IPS DF 6.9 (cell line): ENCODE measurements around the gene GBA2.

Source experiments
- DNase-seq: peaks from one replicate; pipeline ENCODE4 v3.0.0-alpha.2; 2013; ENCODE audit warnings: low read depth, low spot score
- H3K27ac ChIP-seq: one replicate; pipeline ENCODE4 v1.5.1; 2013; ENCODE audit warnings: low read length, control low read depth
- H3K27me3 ChIP-seq: 2 replicates; pipeline ENCODE4 v1.6.1; 2013; ENCODE audit warnings: mild to moderate bottlenecking, low read length; ENCODE audit not compliant: control insufficient read depth, insufficient read depth
- H3K36me3 ChIP-seq: 2 replicates; pipeline ENCODE4 v1.6.1; 2013; ENCODE audit warnings: low read length; ENCODE audit not compliant: control insufficient read depth, insufficient read depth
- H3K4me1 ChIP-seq: 2 replicates; pipeline ENCODE4 v1.6.1; 2013; ENCODE audit warnings: low read length; ENCODE audit not compliant: control insufficient read depth, insufficient read depth
- H3K4me3 ChIP-seq: 2 replicates; pipeline ENCODE4 v1.5.1; 2013; ENCODE audit warnings: mild to moderate bottlenecking, low read length
- H3K9me3 ChIP-seq: 2 replicates; pipeline ENCODE4 v1.6.1; 2013; ENCODE audit warnings: low read length, inconsistent platforms; ENCODE audit not compliant: control insufficient read depth, insufficient read depth
- WGBS: extraction: QIAGEN DNeasy Blood & Tissue Kit; methylation state at CpG from one replicate; pipeline ENCODE4 v1.1.7; 2013; ENCODE audit warnings: mixed read lengths, missing lambda C conversion rate; ENCODE audit not compliant: insufficient read length, insufficient coverage; 5-methylcytosine and 5-hydroxymethylcytosine counted together

The GBA2 gene

GRCh38 chr9:35766997-35767396, 18.0 kb upstream of the GBA2 start:
- H3K4me3 ChIP-seq, result no peak overlapping the region
- no peak overlapping the region for H3K27ac ChIP-seq
- no peaks in the 10 kb centered on the region for H3K27me3 ChIP-seq
- peaks cover 2% of the 10 kb centered on the region; the same call in 1 of the 2 replicates for H3K4me1 ChIP-seq
- H3K36me3 ChIP-seq, result no peaks in the 10 kb centered on the region
- WGBS, result no CpG with 5 or more reads among the region's 2 CpGs
- H3K9me3 ChIP-seq, result no peaks in the 10 kb centered on the region
- no peak for DNase-seq

GRCh38 chr9:35763803-35764202, 14.8 kb upstream of the GBA2 start:
- no peak overlapping the region for H3K27ac ChIP-seq
- no peaks in the 10 kb centered on the region for H3K27me3 ChIP-seq
- no CpG with 5 or more reads among the region's 1 CpG for WGBS
- no peaks in the 10 kb centered on the region for H3K9me3 ChIP-seq
- no peaks in the 10 kb centered on the region; the same call in 1 of the 2 replicates for H3K36me3 ChIP-seq
- DNase-seq, result no peak
- H3K4me3 ChIP-seq, result no peak overlapping the region
- no peaks in the 10 kb centered on the region for H3K4me1 ChIP-seq

DNA sequence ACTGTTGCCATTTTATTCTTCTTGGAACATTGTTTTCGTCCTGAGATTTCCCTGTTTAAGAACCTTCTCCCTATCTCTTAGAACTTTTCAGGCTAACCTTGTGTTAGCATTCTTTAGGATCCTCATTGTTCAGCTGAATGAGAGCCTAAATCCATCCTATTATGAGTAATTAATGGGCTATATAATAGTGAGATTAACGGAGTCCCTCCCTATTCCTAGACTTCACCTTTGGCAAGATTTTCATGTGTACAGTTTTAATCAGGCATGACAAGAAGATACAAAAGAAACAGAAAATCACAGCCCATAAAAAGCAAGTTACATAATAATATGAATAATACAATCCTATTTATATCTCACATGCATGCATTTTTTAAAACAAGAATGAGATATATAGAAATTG, 14.2 kb upstream of the GBA2 start:
- no peak overlapping the region for H3K27ac ChIP-seq
- no peaks in the 10 kb centered on the region for H3K9me3 ChIP-seq
- no peak for DNase-seq
- H3K36me3 ChIP-seq, result no peaks in the 10 kb centered on the region; the same call in 1 of the 2 replicates
- H3K4me3 ChIP-seq, result no peak overlapping the region
- H3K27me3 ChIP-seq, result no peaks in the 10 kb centered on the region
- H3K4me1 ChIP-seq, result no peaks in the 10 kb centered on the region
- WGBS, result no CpG with 5 or more reads among the region's 2 CpGs

DNA sequence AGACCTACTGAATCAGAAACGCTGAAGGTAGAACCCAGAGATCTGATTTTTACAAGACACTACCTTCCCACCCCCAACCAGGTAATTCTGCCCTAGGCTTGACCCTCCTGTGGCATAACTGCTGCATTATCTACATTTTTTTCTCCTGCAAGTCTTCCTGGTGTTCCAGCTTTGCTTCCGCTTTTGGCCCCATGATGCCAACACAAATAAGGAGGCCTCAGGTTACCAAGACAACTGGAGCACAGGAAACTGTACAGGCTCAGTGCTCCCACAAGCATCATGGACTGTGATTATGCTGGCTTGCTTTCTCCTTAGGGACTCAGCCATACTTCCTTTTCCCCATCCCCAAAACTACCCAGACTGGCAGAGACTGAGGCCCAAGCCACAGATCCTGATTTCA, 11.6 kb upstream of the GBA2 start:
- no CpG with 5 or more reads among the region's 2 CpGs for WGBS
- Histone ChIP-seq H3K27me3 (no peaks in the 10 kb centered on the region), H3K36me3 (no peaks in the 10 kb centered on the region; the same call in 1 of the 2 replicates), H3K27ac (no peak overlapping the region), H3K4me3 (no peak overlapping the region), H3K4me1 (no peaks in the 10 kb centered on the region), H3K9me3 (no peaks in the 10 kb centered on the region)
- no peak for DNase-seq

DNA sequence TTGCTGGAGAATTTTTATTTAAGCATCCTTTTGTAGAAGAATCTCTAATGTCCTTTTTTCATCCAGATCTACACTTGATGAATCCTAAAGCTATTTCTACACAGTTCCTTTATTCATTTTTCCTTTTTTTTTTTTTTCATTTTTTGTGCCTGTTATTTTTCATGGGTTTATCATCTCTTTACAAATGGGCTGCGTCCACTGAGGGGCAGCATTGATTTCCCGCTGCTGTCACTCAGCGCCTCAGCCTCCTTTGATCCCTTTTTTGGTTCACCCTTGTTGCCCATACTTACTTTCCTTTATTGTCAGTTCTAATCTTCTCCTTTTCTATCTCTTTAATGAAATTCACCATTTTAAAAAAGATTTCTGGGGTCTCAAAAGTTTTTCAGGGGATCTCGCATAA, 10.8 kb upstream of the GBA2 start:
- Histone ChIP-seq H3K4me1 (no peaks in the 10 kb centered on the region), H3K27me3 (no peaks in the 10 kb centered on the region), H3K36me3 (no peaks in the 10 kb centered on the region; the same call in 1 of the 2 replicates), H3K9me3 (no peaks in the 10 kb centered on the region), H3K4me3 (no peak overlapping the region), H3K27ac (no peak overlapping the region)
- no CpG with 5 or more reads among the region's 4 CpGs for WGBS
- DNase-seq, result no peak

GRCh38 chr9:35758475-35759050, 9.5 kb upstream of the GBA2 start:
- Histone ChIP-seq H3K27ac (no peak overlapping the region), H3K4me1 (no peaks in the 10 kb centered on the region), H3K27me3 (no peaks in the 10 kb centered on the region), H3K9me3 (no peaks in the 10 kb centered on the region), H3K36me3 (no peaks in the 10 kb centered on the region; the same call in 1 of the 2 replicates), H3K4me3 (no peak overlapping the region)
- WGBS, result 100% methylated on average over 1 of the region's 3 CpGs
- no peak for DNase-seq

DNA sequence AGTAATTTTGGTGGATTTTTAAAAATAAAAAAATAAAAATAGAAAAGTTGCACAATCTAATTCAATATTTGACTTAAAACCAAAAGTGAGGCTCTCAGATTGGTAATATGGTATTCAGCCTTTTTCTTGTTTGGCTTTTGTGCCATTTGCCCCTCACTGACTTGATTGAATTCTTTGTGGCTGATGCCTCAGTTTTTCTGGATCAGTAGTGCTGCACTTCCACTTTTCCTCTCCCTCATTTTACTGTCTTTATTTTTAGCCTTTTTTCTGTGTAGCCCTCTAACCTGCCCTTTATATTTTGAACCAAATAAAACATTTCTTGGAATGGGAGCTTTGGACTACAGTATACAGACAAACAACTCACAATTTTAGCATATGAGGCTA, 8.9 kb upstream of the GBA2 start:
- Histone ChIP-seq H3K4me1 (no peaks in the 10 kb centered on the region), H3K36me3 (no peaks in the 10 kb centered on the region; the same call in 1 of the 2 replicates), H3K27me3 (no peaks in the 10 kb centered on the region), H3K4me3 (no peak overlapping the region), H3K27ac (no peak overlapping the region), H3K9me3 (no peaks in the 10 kb centered on the region)
- no peak for DNase-seq

DNA sequence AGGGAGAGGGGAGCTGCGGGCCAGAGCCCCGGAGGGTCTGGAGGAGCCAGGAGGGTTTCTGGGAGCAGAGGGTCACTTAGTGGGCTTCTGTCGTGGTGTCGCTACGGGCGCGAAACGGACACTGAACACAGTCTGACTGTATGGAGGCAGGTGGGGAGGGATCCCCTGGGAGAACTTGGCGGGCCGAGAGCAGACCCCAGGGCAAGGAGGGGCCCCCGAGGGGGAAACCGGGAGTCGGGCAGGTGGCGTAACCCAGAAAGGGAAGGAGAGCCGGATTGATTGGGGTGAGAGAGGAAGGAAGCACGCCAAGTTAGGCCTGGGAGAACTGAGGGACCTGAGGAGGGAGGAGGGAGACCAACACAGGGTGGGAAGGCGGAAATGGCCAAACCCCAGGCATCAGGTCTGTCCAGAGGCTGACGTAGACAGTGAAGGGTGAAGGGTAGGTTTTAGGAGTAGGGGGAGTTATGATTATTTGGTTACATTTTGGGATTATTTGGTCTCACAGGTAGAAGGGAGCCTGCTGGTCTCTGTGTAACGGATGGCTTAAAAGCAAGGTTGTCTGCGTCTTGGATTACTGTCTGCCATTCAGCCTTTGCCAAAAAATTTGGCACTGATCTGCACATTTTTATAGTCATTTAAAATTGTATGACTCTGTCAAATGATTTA, 8.3 kb upstream of the GBA2 start:
- WGBS, result no CpG with 5 or more reads among the region's 20 CpGs
- H3K27me3 ChIP-seq, result no peaks in the 10 kb centered on the region
- H3K27ac ChIP-seq, result no peak overlapping the region
- H3K36me3 ChIP-seq, result no peaks in the 10 kb centered on the region; the same call in 1 of the 2 replicates
- H3K4me3 ChIP-seq, result peak overlapping the region; percentile 42; the same call in 1 of the 2 replicates
- no peaks in the 10 kb centered on the region for H3K4me1 ChIP-seq
- no peaks in the 10 kb centered on the region for H3K9me3 ChIP-seq
- no peak for DNase-seq

DNA sequence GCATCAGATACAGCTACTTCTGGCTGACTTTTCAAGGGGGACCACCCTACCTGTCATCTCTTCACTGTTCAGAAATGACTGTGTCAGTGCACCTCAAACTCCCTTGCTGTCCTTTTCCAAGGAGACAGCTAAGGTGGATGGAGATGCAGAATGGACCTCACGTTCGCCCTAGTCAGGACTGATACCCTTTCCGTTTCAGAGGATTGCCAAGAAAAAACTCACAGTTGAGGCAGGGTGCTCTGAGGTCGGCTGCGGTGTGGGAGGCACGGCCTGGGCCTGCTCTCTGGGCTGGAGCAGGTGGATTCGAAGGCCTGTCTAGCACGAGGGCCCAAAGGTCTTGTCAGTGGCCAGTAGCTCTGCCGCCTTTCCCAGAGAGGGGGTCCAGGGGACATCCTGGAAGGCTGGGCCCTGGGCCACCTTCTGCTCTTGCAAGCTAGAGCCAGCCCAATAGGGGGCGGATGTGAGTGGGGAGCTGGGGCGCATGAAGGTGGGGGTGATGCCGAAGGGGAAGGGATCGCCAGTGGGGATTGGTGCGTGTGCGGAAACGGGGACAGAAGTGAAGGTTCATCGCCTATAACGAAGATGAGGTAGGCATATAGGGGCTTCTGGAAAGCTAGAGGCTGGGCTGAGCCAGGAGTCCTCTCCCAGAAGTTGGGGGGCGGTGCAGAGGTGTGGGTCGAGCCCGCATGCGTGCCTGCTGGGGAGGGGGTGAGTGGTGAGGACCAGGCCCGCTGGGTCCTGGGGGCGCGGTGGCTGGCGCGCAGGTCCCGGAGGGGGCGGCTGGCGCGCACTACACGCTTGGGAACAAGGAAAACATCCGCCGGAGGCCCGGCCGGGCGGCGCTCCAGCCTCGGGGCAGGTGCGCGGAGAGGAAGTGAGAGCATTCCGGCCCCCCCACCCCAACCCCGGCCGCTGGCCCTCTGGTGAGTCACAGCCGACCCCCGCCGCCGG, 7.5 kb upstream of the GBA2 start:
- Histone ChIP-seq H3K4me1 (no peaks in the 10 kb centered on the region), H3K27ac (no peak overlapping the region), H3K27me3 (no peaks in the 10 kb centered on the region), H3K4me3 (peak overlapping the region; percentile 42; the same call in 1 of the 2 replicates), H3K9me3 (no peaks in the 10 kb centered on the region), H3K36me3 (no peaks in the 10 kb centered on the region; the same call in none of the 2 replicates)
- no peak for DNase-seq
- no CpG with 5 or more reads among the region's 48 CpGs for WGBS

- Histone ChIP-seq H3K9me3 (no peaks in the 10 kb centered on the region), H3K4me3 (no peak overlapping the region), H3K27me3 (no peaks in the 10 kb centered on the region), H3K36me3 (peaks cover 3% of the 10 kb centered on the region), H3K4me1 (no peaks in the 10 kb centered on the region; the same call in 1 of the 2 replicates), H3K27ac (no peak overlapping the region)
- no CpG with 5 or more reads among the region's 4 CpGs for WGBS
- no peak for DNase-seq
These were observed 6.0 kb upstream of the GBA2 start for GRCh38 chr9:35755071-35755470.
